HG03558 (cell line): ENCODE data around the gene FAM89A.

Experiments
- ATAC-seq: cut with Tn5 transposase; IDR thresholded peaks from one replicate; pipeline ENCODE4 v1.9.1; 2021; ENCODE audit warnings: moderate number of reproducible peaks; ENCODE audit not compliant: unreplicated experiment; ENCODE audit errors: extremely low read depth

Gene FAM89A

DNA sequence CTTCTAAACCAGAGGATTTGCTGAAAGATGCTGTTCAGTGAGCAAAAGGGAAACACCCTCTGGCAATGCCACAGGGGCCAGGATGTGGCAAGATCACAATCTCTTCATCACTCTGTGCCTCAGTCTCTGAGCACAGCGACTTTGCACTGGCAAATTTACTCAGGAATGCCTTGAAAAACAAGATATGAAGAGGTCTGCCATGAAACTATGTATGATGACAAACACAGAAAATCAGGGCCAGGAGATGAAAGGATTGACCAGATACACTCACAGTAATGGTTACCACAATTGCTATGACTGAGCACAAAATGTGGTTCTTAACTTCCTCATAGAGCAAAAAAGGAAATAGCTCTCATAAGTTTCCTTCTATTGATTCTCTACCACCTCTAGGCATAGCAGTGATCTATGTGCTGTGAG is 67.2 kb downstream of the FAM89A start:
- ATAC-seq = peak; percentile 63

DNA sequence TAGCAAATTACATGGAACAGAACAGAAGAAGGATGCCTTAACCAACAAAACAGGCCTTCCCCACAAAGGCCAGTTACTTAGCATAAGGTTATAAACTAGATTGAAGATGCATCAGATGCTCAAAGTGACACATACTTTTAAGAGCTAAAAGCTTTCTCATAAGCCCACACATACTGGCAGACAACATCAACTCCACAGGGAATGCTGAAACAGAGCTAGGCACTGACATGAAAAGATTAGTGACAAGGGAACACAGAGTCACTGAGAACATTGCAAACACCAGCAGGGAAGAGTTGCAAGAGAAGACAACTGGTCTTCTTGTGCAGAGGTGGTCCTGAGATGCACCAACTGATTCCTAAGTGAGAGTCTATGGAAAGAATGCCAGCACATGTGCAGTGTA is 68.3 kb downstream of the FAM89A start:
- ATAC-seq = no peak

GRCh38 chr1:230970432-230970831 is 69.6 kb downstream of the FAM89A start:
- ATAC-seq = no peak
